Umbilical cord (tissue), 2 donors: ENCODE measurements around the gene BTBD16. TPM values are rescaled to one million over a fixed set of nuclear protein-coding genes. Genes with fewer than 3 reads are reported as not detected.

ENCODE experiments used
- DNase-seq: peaks from one replicate; pipeline ENCODE4 v3.0.0-alpha.2; 2015; ENCODE audit warnings: low spot score
- total RNA-seq: library from RNA; depleted of rRNA; stranded (reverse); fragments of >200 nt; gene quantifications from one replicate; pipeline ENCODE4 v1.2.3, GENCODE V29; 2014; ENCODE audit warnings: low replicate concordance; ENCODE audit not compliant: insufficient read depth

Gene BTBD16
- total RNA-seq, 1 donor from 2014 or later, result not detected

DNA sequence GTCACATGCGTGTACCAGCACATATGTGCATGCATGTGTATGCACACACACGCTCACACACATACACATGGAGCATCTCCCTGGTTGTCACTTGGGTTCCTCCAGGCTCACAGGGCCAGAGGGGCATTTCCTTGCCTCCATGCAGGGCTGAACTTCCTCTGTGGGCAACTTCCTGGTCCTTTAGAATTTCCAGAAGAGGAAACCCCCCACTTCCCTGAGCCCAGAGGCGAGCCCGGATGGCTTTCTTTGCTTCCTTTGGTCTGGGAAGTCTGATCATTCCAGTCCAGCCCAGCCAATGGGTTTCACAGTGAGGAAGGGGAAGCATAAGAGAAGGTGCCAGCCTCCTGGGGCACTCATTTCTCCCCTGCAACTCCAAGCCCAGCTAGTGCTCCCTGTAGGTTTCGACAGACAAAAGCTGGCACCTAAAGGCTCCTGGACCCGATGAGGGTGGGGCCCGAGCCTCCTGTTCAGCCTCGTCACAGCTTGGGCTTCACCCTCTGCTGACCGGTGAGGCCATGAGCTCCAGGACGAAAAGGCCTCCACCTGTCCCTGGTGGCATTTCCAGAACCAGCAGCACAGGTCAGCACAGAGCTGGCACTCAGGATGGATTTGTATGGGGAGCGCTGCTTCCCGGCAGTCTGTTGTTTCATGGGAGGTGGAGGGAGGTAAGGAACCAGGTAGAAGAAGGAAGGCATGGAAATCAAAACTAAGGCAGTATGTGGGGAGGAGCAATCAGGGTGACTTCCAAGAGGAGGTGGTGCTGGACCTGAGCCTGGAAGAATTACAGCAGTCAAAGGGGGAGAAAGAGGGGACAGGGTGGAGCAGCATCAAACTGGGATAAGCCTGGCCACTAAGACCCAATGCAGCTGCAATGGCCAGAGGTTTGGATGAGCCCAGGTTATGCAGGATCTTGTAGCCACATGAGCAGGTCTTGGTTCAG, 23.7 kb downstream of the BTBD16 start:
- DNase-seq, result no peak

DNA sequence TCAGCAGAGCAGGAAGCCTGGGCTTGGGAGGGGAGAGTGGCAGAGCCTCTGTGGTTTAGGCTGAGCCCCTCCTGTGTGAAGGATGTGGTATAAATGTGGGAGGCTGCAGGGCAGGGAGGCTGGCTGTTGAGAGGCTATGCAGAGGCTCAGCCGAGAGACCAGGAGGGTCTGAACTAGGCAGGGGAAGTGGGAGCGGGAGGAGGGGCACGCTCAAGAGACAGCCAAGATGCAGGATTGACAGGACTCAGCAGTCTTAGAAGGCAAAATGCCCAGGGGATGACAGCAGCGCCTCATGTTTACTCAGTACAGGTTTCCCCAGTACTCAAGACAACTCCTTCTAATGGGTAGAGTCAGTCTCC, 24.3 kb downstream of the BTBD16 start:
- DNase-seq, result no peak

DNA sequence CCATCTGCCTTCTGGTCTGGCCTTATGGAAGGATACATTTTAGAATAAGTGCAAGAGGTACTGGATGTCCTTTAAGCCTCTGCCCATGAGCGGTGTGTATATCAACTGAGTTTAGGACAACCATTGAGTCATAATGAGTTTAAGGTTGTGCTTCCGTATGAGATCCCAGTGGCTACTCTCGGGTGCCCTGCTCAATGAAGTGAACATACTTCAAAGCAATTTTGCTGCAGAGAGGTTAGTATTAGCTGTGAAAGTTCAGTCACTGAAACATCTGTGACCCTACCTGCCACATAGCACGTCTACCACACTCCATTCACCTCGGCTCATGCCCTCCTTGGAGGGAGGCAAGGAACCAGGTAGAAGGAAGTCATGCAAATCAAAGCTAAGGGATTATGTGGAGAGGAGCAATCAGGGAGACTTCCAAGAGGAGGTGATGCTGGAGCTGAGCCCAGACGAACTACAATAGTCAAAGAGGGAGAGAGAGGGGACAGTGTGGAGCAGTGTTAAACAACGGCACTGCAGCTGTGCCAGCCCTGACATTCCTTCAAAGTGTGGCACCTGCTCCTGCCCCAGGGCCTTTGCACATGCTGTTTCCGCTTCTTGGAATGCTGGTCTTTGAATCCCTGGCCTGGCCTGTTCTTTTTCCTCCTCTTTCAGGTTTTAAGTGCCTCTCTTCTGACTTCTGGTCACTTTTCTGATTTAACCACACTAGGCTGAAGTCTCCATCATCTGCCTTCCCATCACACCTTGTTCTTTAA, 25.4 kb downstream of the BTBD16 start:
- no peak for DNase-seq

DNA sequence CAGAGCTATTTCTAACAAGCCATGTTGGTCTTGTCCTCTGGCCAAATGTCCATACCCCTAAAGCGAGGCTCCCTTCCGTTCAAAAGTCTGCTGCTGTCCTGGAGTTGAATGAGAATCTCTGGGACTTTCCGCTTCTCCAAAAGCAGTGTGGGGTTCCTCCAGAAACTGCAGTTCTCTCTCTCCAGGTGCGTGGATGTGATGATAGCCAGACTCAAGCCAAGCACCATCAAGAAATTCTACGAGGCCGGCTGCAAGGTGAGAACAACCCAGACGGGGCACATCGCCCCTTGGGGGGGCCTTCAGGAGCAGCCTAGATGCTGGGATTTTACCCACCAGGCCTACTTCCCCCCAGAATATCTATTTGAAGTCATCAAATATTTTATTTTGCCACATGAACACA, 26.5 kb downstream of the BTBD16 start:
- no peak for DNase-seq

DNA sequence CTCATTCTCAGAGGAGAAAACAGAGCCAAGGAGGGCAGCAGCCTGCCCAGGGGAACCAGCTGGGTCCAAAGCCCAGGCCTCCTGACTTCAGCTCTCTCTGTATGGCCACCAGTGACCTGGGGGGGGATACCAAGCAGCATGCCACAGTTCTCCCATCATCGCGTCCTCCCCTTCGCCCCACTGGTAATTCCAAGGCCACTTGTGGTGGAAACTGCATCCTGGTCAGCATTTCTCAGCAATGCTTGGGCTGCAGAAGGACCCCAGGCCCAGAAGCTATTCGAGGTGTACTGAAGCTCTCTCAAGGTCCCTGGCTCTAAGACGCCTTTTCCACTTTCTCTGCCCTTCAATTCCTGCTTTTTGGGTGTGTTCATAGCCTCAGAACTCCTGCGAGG, 27.1 kb downstream of the BTBD16 start:
- no peak for DNase-seq

DNA sequence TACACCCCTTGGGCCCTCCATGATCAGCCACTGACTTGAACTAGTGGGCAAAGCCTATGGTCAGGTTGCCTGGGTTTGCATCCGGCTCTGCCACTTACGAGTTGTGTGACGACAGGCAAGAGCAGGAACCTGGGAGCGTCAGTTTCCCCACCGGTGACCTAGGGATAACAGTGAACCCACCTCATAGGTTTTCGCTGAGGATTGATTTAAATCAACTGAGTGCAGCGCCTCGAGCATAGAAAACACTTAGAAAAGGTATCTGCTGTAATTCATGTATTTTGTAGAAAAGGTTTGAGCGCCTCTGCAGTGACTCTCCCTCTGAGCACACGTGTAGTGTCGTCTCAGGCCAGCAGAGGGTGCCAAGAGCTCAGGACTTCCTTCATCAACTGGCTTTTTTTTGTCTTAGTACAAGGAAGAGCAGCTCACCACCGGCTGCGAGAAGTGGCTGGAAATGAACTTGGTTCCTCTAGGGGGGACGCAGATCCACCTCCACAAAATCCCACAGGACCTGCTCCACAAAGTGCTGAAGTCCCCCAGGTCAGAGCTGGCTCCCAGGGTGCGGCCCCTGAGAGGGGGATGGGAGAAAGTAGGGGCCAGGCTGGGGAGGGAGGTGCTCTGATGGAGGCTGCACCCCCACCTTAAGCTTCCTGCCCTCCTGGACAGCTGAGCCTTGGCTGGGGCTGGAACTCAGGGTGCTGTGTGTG, 27.7 kb downstream of the BTBD16 start:
- DNase-seq, result peak; percentile 83

DNA sequence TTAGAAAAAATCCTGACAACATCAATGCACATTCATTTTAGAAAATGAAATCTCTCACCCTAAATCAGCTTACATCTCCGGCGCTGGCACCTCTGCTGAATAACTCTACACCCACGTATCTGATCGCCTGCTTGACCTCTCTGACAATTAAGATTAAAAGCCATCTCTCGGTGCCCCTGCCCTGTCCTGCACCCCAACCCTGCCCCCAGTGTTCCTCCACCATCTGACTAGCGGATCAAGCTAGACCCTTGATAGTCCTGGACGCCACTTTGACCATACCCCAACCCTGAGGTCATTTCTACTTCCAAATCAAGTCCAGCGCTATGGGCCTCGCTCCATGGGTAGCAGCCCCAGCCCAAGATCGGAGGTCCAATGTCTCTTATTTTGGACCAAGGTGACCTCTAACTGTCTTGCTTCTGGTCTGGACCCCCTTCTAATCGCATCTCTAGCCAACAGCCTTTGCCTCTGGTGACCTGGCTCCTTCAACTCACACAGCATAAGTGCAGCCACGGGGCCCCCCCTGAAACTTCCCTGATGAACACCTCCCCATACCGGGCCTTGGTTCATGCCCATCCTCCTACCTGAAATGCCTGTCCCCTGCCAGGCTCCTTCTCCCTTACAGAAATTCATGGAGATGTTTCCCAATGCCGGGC, 28.5 kb downstream of the BTBD16 start:
- DNase-seq, result no peak

DNA sequence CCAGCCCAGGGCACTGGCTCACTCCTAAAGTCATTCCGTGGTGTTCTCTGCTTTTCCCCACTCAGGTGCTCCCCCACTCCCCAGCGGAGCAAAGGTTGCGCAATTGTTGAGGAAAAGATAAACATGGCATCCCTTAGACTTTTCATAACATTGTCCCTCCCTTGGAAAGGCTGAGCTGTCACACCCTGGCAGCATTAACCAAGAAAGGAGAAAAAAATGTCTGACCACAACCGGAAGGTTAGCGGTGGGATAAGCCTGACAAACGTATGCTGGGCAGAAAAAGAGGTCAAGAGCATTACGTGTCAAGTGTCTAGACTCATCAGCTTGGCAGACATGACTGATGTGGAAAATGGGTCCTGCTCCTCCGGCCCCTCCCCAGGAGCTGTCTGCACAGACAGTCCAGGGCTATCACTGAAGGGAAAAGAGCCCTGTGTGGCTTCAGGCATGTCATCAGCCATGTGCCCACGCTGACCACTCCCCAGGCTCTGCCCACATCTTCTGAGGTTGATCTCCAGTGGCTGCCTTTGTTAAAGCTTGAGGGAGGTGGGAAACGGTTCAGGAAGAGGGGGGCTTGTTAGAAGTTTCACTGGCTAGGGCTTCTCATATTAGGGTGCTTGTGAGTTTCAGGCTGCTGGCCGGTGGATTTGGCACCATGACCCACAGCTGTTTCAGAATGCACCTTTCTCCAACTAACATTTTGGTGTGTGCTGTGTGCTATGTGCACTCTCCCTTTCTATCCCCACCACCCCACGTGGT, 30.1 kb downstream of the BTBD16 start:
- no peak for DNase-seq

DNA sequence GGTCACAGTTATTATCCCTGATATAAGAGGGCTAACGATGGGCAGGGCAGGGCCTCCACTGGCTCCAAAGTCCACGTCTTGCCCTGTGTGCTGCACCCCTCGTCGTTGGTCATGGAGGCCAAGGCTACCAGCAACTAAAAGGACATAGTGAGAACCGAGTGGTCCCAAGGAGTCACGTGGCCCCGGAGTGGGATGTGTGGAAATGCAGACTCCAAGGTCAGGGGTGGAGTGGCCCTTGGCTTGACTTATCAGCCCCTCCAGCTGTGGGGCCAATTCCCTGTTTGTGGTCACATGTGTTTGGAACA, 30.7 kb downstream of the BTBD16 start:
- no peak for DNase-seq

DNA sequence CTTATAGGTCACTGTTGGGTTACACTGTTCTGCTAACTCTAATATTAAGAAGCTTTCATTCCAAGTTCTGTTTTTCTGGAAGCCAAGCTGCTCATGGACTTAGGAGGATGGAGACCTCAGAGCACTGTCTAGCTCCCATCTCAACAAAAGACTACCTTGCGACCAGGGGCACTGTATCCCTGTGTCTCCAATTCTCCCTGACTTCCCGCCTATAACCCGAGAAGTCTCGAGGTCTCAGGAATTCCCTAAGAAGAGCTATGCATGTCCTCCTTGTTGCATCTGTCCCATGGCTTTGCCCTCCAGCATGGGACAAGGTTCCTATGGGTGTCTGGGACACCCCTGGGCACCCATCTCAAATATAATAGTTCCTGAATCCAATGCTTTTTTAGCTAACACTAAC, 31.2 kb downstream of the BTBD16 start:
- DNase-seq, result no peak

DNA sequence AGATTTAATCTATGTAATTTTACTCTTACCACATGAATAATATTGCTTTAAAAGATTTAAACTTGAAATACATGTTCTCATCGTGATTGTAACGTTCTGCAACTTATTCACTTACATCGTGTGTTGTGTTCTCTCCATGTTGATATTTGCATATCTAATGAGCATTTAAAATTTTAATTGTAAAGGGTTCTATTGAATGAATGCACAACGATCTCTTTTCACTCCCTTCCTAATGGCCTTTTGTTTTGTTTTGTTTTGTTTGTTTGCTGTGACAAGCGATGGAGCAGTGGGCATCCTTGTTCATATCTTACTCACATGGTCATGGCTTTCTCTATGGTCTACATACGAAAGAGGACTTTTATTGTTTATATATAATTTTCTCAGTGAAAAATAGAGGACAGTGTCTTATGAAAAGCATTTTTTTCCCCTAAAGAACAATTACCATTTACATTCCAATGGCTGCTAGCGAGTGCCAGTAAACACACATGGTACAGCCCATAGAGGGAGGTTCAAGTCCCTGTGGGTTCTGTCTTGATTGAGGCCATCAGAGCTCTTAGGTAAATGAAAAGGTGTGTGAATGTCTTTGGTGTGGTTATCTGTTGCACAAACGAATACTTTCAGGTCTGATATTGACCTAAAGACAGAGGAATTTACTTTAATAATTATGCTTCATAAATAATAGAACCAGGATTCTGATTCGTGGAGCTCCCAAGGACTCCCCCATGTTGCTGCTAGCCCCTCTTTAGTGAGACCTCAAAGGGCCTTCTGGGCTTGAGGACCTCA, 32.4 kb downstream of the BTBD16 start:
- no peak for DNase-seq

DNA sequence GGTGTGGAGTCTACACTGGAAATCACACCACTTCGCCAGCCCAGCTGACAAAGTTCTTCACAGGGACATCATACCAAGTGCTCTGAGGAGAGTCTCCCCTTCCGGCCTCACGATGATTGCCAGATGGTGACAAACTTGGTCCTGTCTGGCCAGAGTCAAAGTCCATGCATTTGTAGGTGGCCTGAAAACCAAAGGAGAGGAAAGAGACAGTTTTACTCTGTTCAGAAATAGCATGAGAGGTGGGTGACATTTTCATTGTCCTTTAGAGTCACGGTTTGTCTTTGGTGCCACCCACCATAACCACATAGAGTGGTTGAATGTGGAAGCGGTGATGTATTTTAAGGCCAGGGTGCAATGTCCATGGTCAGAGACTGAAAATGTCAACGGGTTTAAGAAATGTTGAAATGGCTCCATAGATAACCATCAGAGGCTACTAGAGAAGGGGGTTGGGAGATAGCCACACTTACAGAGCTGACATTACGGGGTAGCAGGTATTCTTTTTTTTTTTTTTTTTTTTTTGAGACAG, 33.0 kb downstream of the BTBD16 start:
- no peak for DNase-seq

DNA sequence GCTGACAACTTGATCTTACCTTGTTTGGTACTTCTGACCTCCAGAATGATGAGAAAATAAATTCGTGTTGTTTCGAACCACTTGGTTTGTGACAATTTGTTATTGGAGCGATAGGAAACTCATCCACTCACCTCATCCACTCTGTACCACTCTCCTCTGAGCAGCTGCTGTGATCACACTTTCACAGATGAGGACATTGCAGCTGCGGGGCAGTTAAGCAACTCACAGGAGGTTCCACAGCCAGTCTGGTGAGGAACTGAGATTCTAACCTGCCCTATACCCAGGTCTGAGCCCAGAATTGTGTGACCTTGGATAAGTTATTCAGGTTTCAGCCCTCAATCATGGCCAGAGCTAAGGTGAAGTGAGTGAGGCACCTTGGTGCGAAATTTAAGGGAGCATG, 35.2 kb downstream of the BTBD16 start:
- DNase-seq, result no peak

DNA sequence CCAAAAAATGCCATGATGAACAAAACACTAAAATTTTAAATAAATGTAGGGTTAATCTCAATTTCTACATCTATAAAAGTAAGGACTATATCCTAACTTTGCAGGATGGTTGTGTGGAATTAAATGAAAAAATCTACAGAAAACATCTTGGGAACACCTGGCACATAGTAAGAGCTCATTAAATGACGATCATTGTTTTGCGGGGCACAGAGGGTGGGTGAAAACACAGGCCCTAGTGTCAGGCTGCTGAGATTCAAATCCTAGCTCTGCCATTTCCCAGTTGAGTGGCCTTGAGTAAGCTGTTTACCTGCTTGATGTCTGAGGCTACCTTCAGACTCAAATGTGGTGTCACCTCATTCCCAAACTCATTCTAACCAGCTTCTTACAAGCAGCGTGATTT, 35.6 kb downstream of the BTBD16 start:
- DNase-seq, result no peak

DNA sequence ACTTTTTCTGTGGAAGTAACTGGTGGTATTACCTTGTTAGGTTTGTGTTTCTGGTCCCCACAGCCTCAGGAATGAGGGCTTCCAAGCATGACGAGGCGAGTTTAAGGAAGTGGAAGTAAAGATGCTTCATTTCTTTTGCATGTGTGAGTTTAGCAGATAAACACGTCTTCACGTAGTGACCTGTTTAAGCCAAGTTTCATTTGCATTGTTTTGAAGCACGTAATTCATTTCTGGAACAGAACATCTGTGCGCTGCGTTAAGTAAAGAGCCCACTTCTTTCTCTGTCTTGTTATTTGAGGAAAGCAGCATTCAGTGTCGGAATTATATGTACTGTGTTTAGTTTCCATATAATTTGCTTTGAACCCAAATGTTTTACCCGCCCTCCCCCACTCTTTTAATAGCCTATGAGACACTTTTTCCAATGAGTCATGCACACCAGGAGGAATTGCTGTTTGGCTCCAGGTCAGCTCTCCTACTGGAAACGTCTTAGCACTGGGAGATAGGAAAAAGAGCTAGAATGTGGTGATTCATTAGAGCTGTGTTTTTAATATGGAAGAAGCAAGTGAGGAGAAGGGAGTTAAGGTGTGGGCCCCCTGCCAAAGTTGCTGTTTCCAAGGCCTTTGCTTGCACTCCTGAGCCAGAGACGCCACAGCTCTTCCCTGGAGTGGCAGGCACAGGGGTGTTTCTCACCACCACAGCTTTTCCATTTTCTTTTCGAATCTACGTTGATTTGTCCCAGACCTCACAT, 36.7 kb downstream of the BTBD16 start:
- peak; percentile 88 for DNase-seq

DNA sequence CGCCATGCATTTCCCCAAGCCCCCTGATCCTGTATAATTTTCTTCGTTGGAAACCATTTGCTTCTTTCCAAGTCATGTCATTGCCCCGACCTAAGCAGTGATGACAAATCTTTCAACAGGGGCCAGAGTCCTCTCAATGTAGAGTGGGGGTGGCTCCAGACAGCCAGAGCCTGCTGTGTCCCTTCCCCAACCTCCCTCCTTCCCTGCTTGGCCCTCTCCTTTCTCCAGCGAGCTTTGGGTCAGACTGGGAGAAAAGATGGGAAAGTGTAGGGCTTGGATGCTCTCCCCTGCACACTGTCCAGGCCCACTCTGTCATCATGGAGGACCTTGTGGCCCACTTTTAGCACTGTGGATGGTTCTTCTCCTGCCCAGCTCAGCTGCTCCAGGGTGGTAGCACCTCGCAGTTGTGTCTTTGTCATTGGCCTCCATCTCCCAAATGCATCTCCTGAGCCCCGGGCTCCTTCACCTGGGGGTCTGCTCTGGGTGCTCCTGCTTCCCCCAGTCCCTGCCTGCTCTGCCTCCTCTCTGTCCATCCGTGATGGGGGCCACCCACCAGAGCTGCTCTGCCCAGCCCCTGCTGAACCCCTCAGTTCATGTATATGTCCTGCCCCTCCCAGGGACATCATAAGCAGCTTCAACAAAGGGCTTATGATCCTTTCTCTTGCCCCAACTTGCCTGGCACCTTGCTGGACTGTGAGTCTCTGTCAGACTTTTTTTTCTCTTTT, 37.5 kb downstream of the BTBD16 start:
- DNase-seq, result no peak

DNA sequence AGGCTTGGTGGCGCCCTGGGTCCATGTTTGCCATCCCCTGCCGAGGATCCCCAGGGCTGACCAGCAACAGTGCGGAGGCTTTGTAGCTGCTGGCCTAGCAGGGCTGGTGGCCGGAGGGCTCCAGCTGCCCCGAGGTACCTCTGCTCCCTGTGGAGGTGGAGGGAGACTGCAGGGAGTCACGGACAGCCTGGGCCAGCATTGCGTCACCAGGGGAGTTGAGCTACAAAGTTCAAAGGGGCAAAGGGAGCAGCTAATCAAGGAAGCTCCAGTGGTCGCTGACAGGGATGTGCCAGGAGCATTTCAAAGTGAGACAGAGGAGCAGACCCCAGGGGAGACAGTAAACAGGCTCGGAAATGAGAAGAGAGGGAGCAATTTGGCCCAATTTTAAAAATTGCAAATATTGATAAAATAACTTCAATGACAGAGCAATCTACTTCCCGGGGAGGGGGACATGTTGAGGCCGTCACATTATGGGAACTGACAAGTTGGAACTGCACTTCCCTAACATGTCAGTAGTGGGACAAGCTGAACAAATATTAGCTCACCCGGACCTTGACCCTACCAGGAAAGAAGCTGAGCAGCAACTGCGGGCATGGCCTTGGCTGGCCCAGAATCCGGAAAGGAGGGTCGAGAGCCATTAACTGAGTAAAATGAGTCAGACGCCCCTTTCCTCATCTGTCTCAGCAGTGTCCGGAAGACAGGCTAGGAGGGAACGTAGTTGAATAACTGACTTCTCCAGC, 39.4 kb downstream of the BTBD16 start:
- peak; percentile 22 for DNase-seq

DNA sequence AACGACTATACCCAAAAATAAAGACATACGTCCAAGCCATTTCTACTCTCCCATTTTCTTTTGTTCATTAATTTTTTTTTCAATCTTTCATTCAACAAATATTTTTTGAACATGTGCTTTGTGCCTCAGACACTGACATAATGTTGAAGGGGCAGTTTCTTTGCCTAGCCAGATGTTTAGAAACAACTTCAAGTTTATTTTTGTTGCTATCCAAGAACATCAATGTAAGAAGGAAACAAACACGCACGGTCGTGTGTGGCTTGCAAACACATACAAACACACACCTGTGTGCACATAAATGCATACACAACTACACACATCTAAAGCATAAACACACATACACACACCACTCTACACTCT, 39.9 kb downstream of the BTBD16 start:
- DNase-seq, result no peak
